ENCODE data around the gene EFHD2.

GRCh38 chr1:15405106-15405850 lies 4.4 kb upstream of the EFHD2 start:
- no peak for TF ChIP-seq POLR2A (IDR thresholded peaks at IDR 0.05)
- no peak for TF ChIP-seq CTCF (IDR thresholded peaks at IDR 0.05)
